ENCODE measurements around the gene CTNND2. TPM values are rescaled to one million over a fixed set of nuclear protein-coding genes. Genes with fewer than 3 reads are reported as not detected.

Gene CTNND2
- total RNA-seq, 1 donor from 2014 or later = 2.5 TPM

- H3K27me3 Mint-ChIP-seq (ENCODE audit: unreplicated experiment) = no peaks in the 10 kb centered on the region
- no peaks in the 10 kb centered on the region for H3K36me3 Mint-ChIP-seq (ENCODE audit: unreplicated experiment)
- no peak overlapping the region for H3K27ac Mint-ChIP-seq (ENCODE audit: unreplicated experiment)
- no peak for TF ChIP-seq CTCF (IDR thresholded peaks at IDR 0.05)
- peaks cover 11% of the 10 kb centered on the region for H3K9me3 Mint-ChIP-seq (ENCODE audit: unreplicated experiment)
- DNase-seq (ENCODE audit: extremely low spot score, unreplicated experiment) = no peak
- no peaks in the 10 kb centered on the region for H3K4me1 Mint-ChIP-seq (ENCODE audit: unreplicated experiment)
- H3K4me3 Mint-ChIP-seq (ENCODE audit: unreplicated experiment) = no peak overlapping the region
Observed at GRCh38 chr5:11230890-11231289, 673.4 kb downstream of the CTNND2 start.

GRCh38 chr5:11227064-11227463, 677.2 kb downstream of the CTNND2 start:
- no peak for DNase-seq (ENCODE audit: extremely low spot score, unreplicated experiment)
- Mint-ChIP-seq H3K27ac (ENCODE audit: unreplicated experiment) (no peak overlapping the region), H3K4me1 (ENCODE audit: unreplicated experiment) (no peaks in the 10 kb centered on the region), H3K4me3 (ENCODE audit: unreplicated experiment) (no peak overlapping the region), H3K9me3 (ENCODE audit: unreplicated experiment) (peaks cover 9% of the 10 kb centered on the region), H3K27me3 (ENCODE audit: unreplicated experiment) (no peaks in the 10 kb centered on the region), H3K36me3 (ENCODE audit: unreplicated experiment) (no peaks in the 10 kb centered on the region)
- TF ChIP-seq CTCF (IDR thresholded peaks at IDR 0.05) = no peak

- H3K4me3 Mint-ChIP-seq (ENCODE audit: unreplicated experiment) = no peak overlapping the region
Observed at GRCh38 chr5:11224436-11225187, 679.6 kb downstream of the CTNND2 start.

GRCh38 chr5:11222169-11222568, 682.1 kb downstream of the CTNND2 start:
- Mint-ChIP-seq H3K4me1 (ENCODE audit: unreplicated experiment) (no peaks in the 10 kb centered on the region), H3K36me3 (ENCODE audit: unreplicated experiment) (no peaks in the 10 kb centered on the region), H3K9me3 (ENCODE audit: unreplicated experiment) (no peaks in the 10 kb centered on the region), H3K27ac (ENCODE audit: unreplicated experiment) (no peak overlapping the region), H3K4me3 (ENCODE audit: unreplicated experiment) (no peak overlapping the region), H3K27me3 (ENCODE audit: unreplicated experiment) (no peaks in the 10 kb centered on the region)
- DNase-seq (ENCODE audit: extremely low spot score, unreplicated experiment) = no peak
- no peak for TF ChIP-seq CTCF (IDR thresholded peaks at IDR 0.05)

More at GRCh38 chr5:11224436-11225187, 679.6 kb downstream of the CTNND2 start:
- TF ChIP-seq CTCF (IDR thresholded peaks at IDR 0.05) = no peak
- Mint-ChIP-seq H3K9me3 (ENCODE audit: unreplicated experiment) (no peaks in the 10 kb centered on the region), H3K36me3 (ENCODE audit: unreplicated experiment) (no peaks in the 10 kb centered on the region), H3K27me3 (ENCODE audit: unreplicated experiment) (no peaks in the 10 kb centered on the region), H3K27ac (ENCODE audit: unreplicated experiment) (no peak overlapping the region), H3K4me1 (ENCODE audit: unreplicated experiment) (no peaks in the 10 kb centered on the region)
- no peak for DNase-seq (ENCODE audit: extremely low spot score, unreplicated experiment)

- Mint-ChIP-seq H3K9me3 (ENCODE audit: unreplicated experiment) (peaks cover 4% of the 10 kb centered on the region), H3K4me1 (ENCODE audit: unreplicated experiment) (no peaks in the 10 kb centered on the region), H3K36me3 (ENCODE audit: unreplicated experiment) (no peaks in the 10 kb centered on the region), H3K4me3 (ENCODE audit: unreplicated experiment) (no peak overlapping the region), H3K27ac (ENCODE audit: unreplicated experiment) (no peak overlapping the region), H3K27me3 (ENCODE audit: unreplicated experiment) (no peaks in the 10 kb centered on the region)
- DNase-seq (ENCODE audit: extremely low spot score, unreplicated experiment) = no peak
- no peak for TF ChIP-seq CTCF (IDR thresholded peaks at IDR 0.05)
Observed at GRCh38 chr5:11214864-11215644, 689.2 kb downstream of the CTNND2 start.
